Osteocyte (in vitro differentiated cells): ENCODE results near the gene PRKAR1B. TPM values are rescaled to one million over a fixed set of nuclear protein-coding genes. Genes with fewer than 3 reads are reported as not detected.

Source experiments
- DNase-seq: peaks from one replicate; pipeline ENCODE4 v3.0.0; 2021; ENCODE audit warnings: mixed read lengths; ENCODE audit not compliant: unreplicated experiment; ENCODE audit errors: extremely low spot score
- H3K27ac Mint-ChIP-seq: one replicate; pipeline ENCODE4 v1.8.0; 2021; ENCODE audit warnings: mild to moderate bottlenecking, mixed read lengths; ENCODE audit not compliant: unreplicated experiment
- H3K27me3 Mint-ChIP-seq: one replicate; pipeline ENCODE4 v1.8.0; 2021; ENCODE audit warnings: mixed read lengths; ENCODE audit not compliant: unreplicated experiment
- H3K36me3 Mint-ChIP-seq: one replicate; pipeline ENCODE4 v1.8.0; 2021; ENCODE audit warnings: mixed read lengths; ENCODE audit not compliant: unreplicated experiment
- H3K4me1 Mint-ChIP-seq: one replicate; pipeline ENCODE4 v1.8.0; 2021; ENCODE audit warnings: mixed read lengths; ENCODE audit not compliant: unreplicated experiment
- H3K4me3 Mint-ChIP-seq: one replicate; pipeline ENCODE4 v1.8.0; 2021; ENCODE audit warnings: mild to moderate bottlenecking, moderate library complexity, mixed read lengths; ENCODE audit not compliant: unreplicated experiment
- H3K9me3 Mint-ChIP-seq: one replicate; pipeline ENCODE4 v1.8.0; 2021; ENCODE audit warnings: mixed read lengths; ENCODE audit not compliant: unreplicated experiment
- CTCF ChIP-seq: fragments of 200-600 bp; sonication (generic); IDR thresholded peaks from 2 replicates; pipeline ENCODE4 v1.5.0; 2021; ENCODE audit warnings: antibody characterized with exemption, mild to moderate bottlenecking, moderate library complexity
- total RNA-seq: library from RNA; stranded (reverse); gene quantifications from 2 replicates; pipeline ENCODE4 v1.2.1, GENCODE V29; 2021

Gene PRKAR1B
- total RNA-seq, 1 donor from 2014 or later, result 12.0 TPM

GRCh38 chr7:739983-740942 lies 13.2 kb upstream of the PRKAR1B start:
- H3K36me3 Mint-ChIP-seq, result peaks cover 9% of the 10 kb centered on the region
- no peak for DNase-seq

GRCh38 chr7:739455-739982 lies 12.4 kb upstream of the PRKAR1B start:
- H3K4me1 Mint-ChIP-seq, result no peaks in the 10 kb centered on the region
- DNase-seq, result no peak
- H3K4me3 Mint-ChIP-seq, result no peak overlapping the region
- H3K9me3 Mint-ChIP-seq, result no peaks in the 10 kb centered on the region
- no peaks in the 10 kb centered on the region for H3K27me3 Mint-ChIP-seq
- TF ChIP-seq CTCF, result no peak
- no peak overlapping the region for H3K27ac Mint-ChIP-seq
- H3K36me3 Mint-ChIP-seq, result peaks cover 9% of the 10 kb centered on the region

More at GRCh38 chr7:739983-740942, 13.2 kb upstream of the PRKAR1B start:
- no peak for TF ChIP-seq CTCF
- Mint-ChIP-seq H3K4me1 (no peaks in the 10 kb centered on the region), H3K9me3 (no peaks in the 10 kb centered on the region), H3K27ac (peak overlapping the region; percentile 65), H3K27me3 (no peaks in the 10 kb centered on the region), H3K4me3 (no peak overlapping the region)

- DNase-seq, result no peak
- peaks cover 9% of the 10 kb centered on the region for H3K36me3 Mint-ChIP-seq
- TF ChIP-seq CTCF, result no peak
- no peak overlapping the region for H3K27ac Mint-ChIP-seq
- no peaks in the 10 kb centered on the region for H3K4me1 Mint-ChIP-seq
- H3K27me3 Mint-ChIP-seq, result no peaks in the 10 kb centered on the region
- no peaks in the 10 kb centered on the region for H3K9me3 Mint-ChIP-seq
- H3K4me3 Mint-ChIP-seq, result no peak overlapping the region
Observed at GRCh38 chr7:738723-739454, 11.8 kb upstream of the PRKAR1B start.

DNA sequence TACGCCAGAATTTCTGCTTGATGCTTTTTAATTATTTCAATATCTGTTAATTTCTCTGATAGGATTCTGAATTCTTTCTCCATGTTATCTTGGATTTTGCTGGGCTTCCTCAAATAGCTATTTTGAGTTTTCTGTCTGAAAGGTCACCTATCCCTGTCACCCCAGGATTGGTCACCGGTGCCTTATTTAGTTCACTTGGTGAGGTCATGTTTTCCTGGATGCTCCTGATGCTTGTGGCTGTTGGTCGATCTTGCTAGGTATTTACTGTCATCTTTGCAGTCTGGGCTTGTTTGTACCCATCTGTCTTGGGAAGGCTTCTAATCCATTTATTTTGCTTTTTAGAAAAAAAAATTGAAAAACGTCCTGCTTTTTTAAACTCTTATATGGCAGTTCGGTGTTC lies 11.2 kb upstream of the PRKAR1B start:
- TF ChIP-seq CTCF, result no peak
- Mint-ChIP-seq H3K27ac (no peak overlapping the region), H3K4me1 (no peaks in the 10 kb centered on the region), H3K9me3 (no peaks in the 10 kb centered on the region), H3K4me3 (no peak overlapping the region), H3K27me3 (no peaks in the 10 kb centered on the region), H3K36me3 (peaks cover 8% of the 10 kb centered on the region)
- DNase-seq, result no peak

DNA sequence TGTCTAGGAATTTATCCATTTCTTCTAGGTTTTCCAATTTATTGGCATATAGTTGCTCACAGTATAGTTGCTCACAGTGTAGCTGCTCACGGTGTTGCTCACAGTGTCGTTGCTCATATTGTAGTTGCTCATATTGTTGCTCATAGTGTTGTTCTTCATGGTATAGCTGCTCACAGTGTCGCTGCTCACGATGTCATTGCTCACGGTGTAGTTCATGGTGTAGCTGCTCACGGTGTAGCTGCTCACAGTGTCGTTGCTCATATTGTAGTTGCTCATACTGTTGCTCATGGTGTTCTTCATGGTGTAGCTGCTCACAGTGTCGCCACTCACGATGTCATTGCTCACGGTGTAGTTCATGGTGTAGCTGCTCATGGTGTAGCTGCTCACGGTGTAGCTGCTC lies 7.7 kb upstream of the PRKAR1B start:
- no peaks in the 10 kb centered on the region for H3K27me3 Mint-ChIP-seq
- no peak overlapping the region for H3K4me3 Mint-ChIP-seq
- no peaks in the 10 kb centered on the region for H3K9me3 Mint-ChIP-seq
- H3K4me1 Mint-ChIP-seq, result peaks cover 14% of the 10 kb centered on the region
- no peak for DNase-seq
- H3K27ac Mint-ChIP-seq, result no peak overlapping the region
- peaks cover 7% of the 10 kb centered on the region for H3K36me3 Mint-ChIP-seq
- TF ChIP-seq CTCF, result no peak
